GM12878 (cell line): ENCODE results near the gene JMY. TPM values are rescaled to one million over a fixed set of nuclear protein-coding genes. Genes with fewer than 3 reads are reported as not detected.
A peak's percentile ranks its signal among the peaks of the same experiment; 100 is the strongest.

Source experiments
- ATAC-seq: fragments of 200-7000 bp; cut with Tn5 transposase; 3 replicates; pipeline ENCODE4 v1.9.1; 2020; ENCODE audit warnings: mild to moderate bottlenecking, moderate library complexity
- BruUV-seq: library from RNA; stranded (reverse); fragments of 400-500 nt; replicated peaks from 2 replicates; lab custom pipeline; 2021; lab: Mats Ljungman, UMichigan
- CTCF ChIA-PET: fragments of 300-600 bp; sonication (Branson Sonifier 250); formaldehyde crosslinking; extraction: SDS; loops from one replicate; lab custom pipeline; 2021; ENCODE audit warnings: inconsistent platforms; lab: Yijun Ruan, JAX
- POLR2A ChIA-PET: fragments of 350-600 bp; formaldehyde crosslinking; extraction: SDS; loops from one replicate; lab custom pipeline; 2021; ENCODE audit warnings: inconsistent platforms; lab: Charles Lee
- RAD21 ChIA-PET: fragments of 300-600 bp; sonication (Branson Sonifier 250); formaldehyde crosslinking; loops from one replicate; lab custom pipeline; 2023; ENCODE audit warnings: antibody characterized with exemption; ENCODE audit not compliant: unreplicated experiment; lab: Charles Lee
- SMC1A ChIA-PET: fragments of 300-600 bp; sonication (Branson Sonifier 250); formaldehyde crosslinking; loops from one replicate; lab custom pipeline; 2023; ENCODE audit not compliant: unreplicated experiment, uncharacterized antibody; lab: Charles Lee
- DNase-seq: peaks from one replicate; pipeline ENCODE4 v3.0.0-alpha.2; 2011; ENCODE audit warnings: low read depth, low spot score
- FAIRE-seq: peaks from 3 replicates; lab custom pipeline; 2011; peaks lifted over from hg19 to GRCh38; lab: Jason Lieb, UNC
- H2AFZ ChIP-seq: 2 replicates; pipeline ENCODE4 v1.6.0; 2011; ENCODE audit warnings: low read depth, low read length, control low read depth; ENCODE audit not compliant: control insufficient read depth
- H3K27ac ChIP-seq: 2 replicates; pipeline ENCODE4 v1.5.1; 2011; ENCODE audit warnings: control low read depth; ENCODE audit not compliant: control insufficient read depth, insufficient read depth
- H3K27me3 ChIP-seq, 2 experiments: replicated peaks in 1 of 2; 2 replicates each; pipeline versions ENCODE4 v1.6.0 to v1.6.1; 2011; ENCODE audit warnings: low read length in 1 of 2; ENCODE audit not compliant: control insufficient read depth in 2 of 2, insufficient read depth in 2 of 2
- H3K36me3 ChIP-seq, 2 experiments: 2 replicates each; pipeline ENCODE4 v1.5.1; 2011; ENCODE audit warnings: low read length in 1 of 2; ENCODE audit not compliant: control insufficient read depth in 2 of 2, insufficient read depth in 2 of 2
- H3K4me1 ChIP-seq: 2 replicates; pipeline ENCODE4 v1.6.1; 2011; ENCODE audit warnings: mild to moderate bottlenecking, low read length, moderate library complexity, mixed read lengths; ENCODE audit not compliant: control insufficient read depth, insufficient read depth
- H3K4me2 ChIP-seq: 2 replicates; pipeline ENCODE4 v1.6.0; 2011; ENCODE audit warnings: control low read depth; ENCODE audit not compliant: control insufficient read depth, insufficient read depth
- H3K4me3 ChIP-seq: fragments of 200-600 bp; sonication (generic); 2 replicates; pipeline ENCODE4 v1.5.1; 2016
- H3K79me2 ChIP-seq: 2 replicates; pipeline ENCODE4 v1.6.0; 2011; ENCODE audit warnings: low read length; ENCODE audit not compliant: control insufficient read depth, insufficient read depth
- H3K9ac ChIP-seq: 2 replicates; pipeline ENCODE4 v1.8.0; 2011; ENCODE audit warnings: low read length, control low read depth, mixed read lengths; ENCODE audit not compliant: control insufficient read depth, insufficient read depth
- H3K9me3 ChIP-seq: replicated peaks from 3 replicates; pipeline ENCODE4 v1.5.1; 2011; ENCODE audit warnings: mild to moderate bottlenecking, low read length; ENCODE audit not compliant: control insufficient read depth, insufficient read depth
- H4K20me1 ChIP-seq: 2 replicates; pipeline ENCODE4 v1.6.0; 2011; ENCODE audit not compliant: control insufficient read depth, insufficient read depth
- CHD1 ChIP-seq: IDR thresholded peaks from 2 replicates; pipeline ENCODE4 v1.6.1; 2012; ENCODE audit warnings: low read depth, low read length, improper control_type of control experiment
- MTA2 ChIP-seq: fragments of 450-650 bp; IDR thresholded peaks from 2 replicates; pipeline ENCODE4 v1.6.1; 2016; ENCODE audit warnings: low read depth, mild to moderate bottlenecking, moderate library complexity
- RAD21 ChIP-seq: IDR thresholded peaks from 2 replicates; pipeline ENCODE4 v1.6.1; 2011; ENCODE audit warnings: mild to moderate bottlenecking, low read depth, low read length, moderate library complexity; ENCODE audit not compliant: insufficient read depth
- RBBP5 ChIP-seq: fragments of 200-600 bp; sonication (generic); conservative IDR thresholded peaks from 2 replicates; pipeline ENCODE4 v1.6.1; 2016
- SP1 ChIP-seq: IDR thresholded peaks from one replicate; pipeline ENCODE4 v1.6.1; 2011; ENCODE audit warnings: low read depth, low read length
- WGBS: methylation state at CpG from one replicate; pipeline ENCODE4 v1.1.6; 2016; ENCODE audit warnings: low lambda C conversion rate; ENCODE audit not compliant: insufficient replicate concordance, insufficient coverage; ENCODE audit errors: missing lambda C conversion rate; 5-methylcytosine and 5-hydroxymethylcytosine counted together
- in situ Hi-C: fragments of 300-500 bp; cut with MboI; formaldehyde crosslinking; loops from 9 replicates; pipeline ENCODE4 v1.14.3; 2018; ENCODE audit warnings: mixed read lengths
- intact Hi-C: fragments of 100-400 bp; cut with micrococcal nuclease; formaldehyde crosslinking; loops from one replicate; pipeline ENCODE4 v1.14.2; 2022; ENCODE audit not compliant: unreplicated experiment
- polyA plus RNA-seq, 11 experiments: library from polyadenylated mRNA; depleted of rRNA in 4 of 11; unstranded in 6 of 11; stranded (reverse) in 5 of 11; fragments of >200 nt; fragmentation: Nextera tagmentation in 4 of 11; fragmentation: Illumina TruSeq in 1 of 11; extraction: Ambion mirVana in 4 of 11; extraction: Trizol in 1 of 11; gene quantifications; 1 replicate in 1 of 11; 2 replicates in 10 of 11; pipeline versions ENCODE4 v1.2.1 to v1.2.3, GENCODE V29; 2011 to 2016; ENCODE audit warnings: inconsistent platforms in 2 of 11, missing spikeins in 2 of 11, low read depth in 1 of 11
- total RNA-seq, 4 experiments: library from RNA; depleted of rRNA in 3 of 4; stranded (reverse); fragments of >200 nt in 3 of 4; fragmentation: Illumina TruSeq in 1 of 4; extraction: Trizol in 1 of 4; gene quantifications; 2 replicates each; pipeline versions ENCODE4 v1.2.1 to v1.2.3, GENCODE V29; 2013 to 2021
- TF ChIP-seq, protein P1 (sequence below), 3 experiments: IDR thresholded peaks in 2 of 3; conservative IDR thresholded peaks in 1 of 3; 2 replicates each; pipeline ENCODE4 v1.5.1; 2011; ENCODE audit warnings: low read depth in 3 of 3, low read length in 3 of 3, mild to moderate bottlenecking in 3 of 3, control low read depth in 2 of 3, moderate library complexity in 2 of 3, inconsistent platforms in 1 of 3, mixed read lengths in 1 of 3; ENCODE audit not compliant: control insufficient read depth in 2 of 3, insufficient read depth in 1 of 3; ENCODE audit errors: extremely low read depth in 1 of 3

The JMY gene
- total and polyA plus RNA-seq, 10 of the 15 experiments (the other 5 are each of a cell fraction or from before 2014, with no cell fraction given): 0.63 to 4.8 (median 2.4) TPM

DNA sequence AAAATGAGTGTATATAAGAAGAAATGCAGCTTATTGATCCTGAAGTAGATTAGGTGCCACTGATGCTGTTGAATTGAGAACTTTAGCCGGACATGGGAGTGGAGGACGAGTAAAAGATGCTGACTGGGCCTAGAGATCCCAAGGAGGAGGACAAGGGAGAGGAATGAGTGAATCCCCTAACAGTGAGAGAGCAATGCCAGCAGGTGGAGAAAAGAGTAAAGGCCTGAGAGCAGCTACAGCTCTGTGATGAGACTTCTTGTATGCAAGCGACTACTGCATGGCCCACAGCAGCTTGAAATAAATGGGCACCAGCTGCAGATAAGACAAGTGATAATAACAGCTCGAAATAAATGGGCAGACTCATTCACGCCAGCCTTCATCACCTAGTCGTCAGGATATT lies 44.5 kb upstream of the JMY start:
- DNase-seq (no peak), FAIRE-seq (no peak), ATAC-seq (0 out of 3 replicates have a peak, but pooled peaks have one; percentile 30)
- Histone ChIP-seq H3K9ac (no peak overlapping the region), H3K79me2 (no peaks in the 10 kb centered on the region), H3K27me3 (no peaks in the 10 kb centered on the region), H3K4me3 (no peak overlapping the region), H3K27ac (no peak overlapping the region), H3K4me2 (no peak overlapping the region), H2AFZ (no peak overlapping the region), H3K9me3 (no peaks in the 10 kb centered on the region), H3K4me1 (no peaks in the 10 kb centered on the region), H3K36me3 (no peaks in the 10 kb centered on the region), H4K20me1 (no peaks in the 10 kb centered on the region)
- SMC1A ChIA-PET: interaction anchor here (0.8 to 1.6 kb wide), 6 partner anchors 8 to 273 kb away, joined by 3 to 5 read pairs (median 4); no protein-coding TSS in a partner anchor
- TF ChIP-seq SP1 (no peak), RBBP5 (no peak), CHD1 (no peak), MTA2 (no peak), RAD21 (peak; percentile 8; the same call in 1 of the 2 replicates)
- TF ChIP-seq, protein P1, sequence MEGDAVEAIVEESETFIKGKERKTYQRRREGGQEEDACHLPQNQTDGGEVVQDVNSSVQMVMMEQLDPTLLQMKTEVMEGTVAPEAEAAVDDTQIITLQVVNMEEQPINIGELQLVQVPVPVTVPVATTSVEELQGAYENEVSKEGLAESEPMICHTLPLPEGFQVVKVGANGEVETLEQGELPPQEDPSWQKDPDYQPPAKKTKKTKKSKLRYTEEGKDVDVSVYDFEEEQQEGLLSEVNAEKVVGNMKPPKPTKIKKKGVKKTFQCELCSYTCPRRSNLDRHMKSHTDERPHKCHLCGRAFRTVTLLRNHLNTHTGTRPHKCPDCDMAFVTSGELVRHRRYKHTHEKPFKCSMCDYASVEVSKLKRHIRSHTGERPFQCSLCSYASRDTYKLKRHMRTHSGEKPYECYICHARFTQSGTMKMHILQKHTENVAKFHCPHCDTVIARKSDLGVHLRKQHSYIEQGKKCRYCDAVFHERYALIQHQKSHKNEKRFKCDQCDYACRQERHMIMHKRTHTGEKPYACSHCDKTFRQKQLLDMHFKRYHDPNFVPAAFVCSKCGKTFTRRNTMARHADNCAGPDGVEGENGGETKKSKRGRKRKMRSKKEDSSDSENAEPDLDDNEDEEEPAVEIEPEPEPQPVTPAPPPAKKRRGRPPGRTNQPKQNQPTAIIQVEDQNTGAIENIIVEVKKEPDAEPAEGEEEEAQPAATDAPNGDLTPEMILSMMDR (IDR thresholded peaks at IDR 0.05 in 2 of 3, conservative IDR thresholded peaks at IDR 0.05 in 1 of 3; ENCODE audit: control insufficient read depth in 2 of 3, extremely low read depth in 1 of 3, insufficient read depth in 1 of 3, low read depth in 3 of 3, low read length in 3 of 3): peak in 2 of 3 experiments; percentile 22 to 24; a peak in 1 of 6 replicates
- POLR2A ChIA-PET: interaction anchor here (0.6 kb wide), 2 partner anchors 48 to 515 kb away, joined by 3 to 4 read pairs; no protein-coding TSS in a partner anchor
- 74% methylated on average over 6 of the region's 6 CpGs for WGBS
- RAD21 ChIA-PET: interaction anchor here (1.1 to 1.3 kb wide), 2 partner anchors 46 to 58 kb away, joined by 3 to 4 read pairs; no protein-coding TSS in a partner anchor
- in situ Hi-C loops: no loop called here
- no TSS peak for BruUV-seq
- intact Hi-C loops: no loop called here
- CTCF ChIA-PET: interaction anchor here (0.6 to 1.3 kb wide), 6 partner anchors 9 to 292 kb away, joined by 3 to 6 read pairs (median 4); no protein-coding TSS in a partner anchor
